HuH-7.5 (cell line): ENCODE data around the gene RAB5B.
"Not testable (repeated sequence)": the region's sequence is repeated elsewhere in the genome, so short reads cannot be mapped to it uniquely, and the experiment has no call there.

Source experiments
- DNase-seq: peaks from one replicate; pipeline ENCODE4 v3.0.0; 2011; ENCODE audit warnings: low spot score

Gene RAB5B

GRCh38 chr12:56020423-56021184 is 46.7 kb downstream of the RAB5B start, which contains the start of gene IKZF4:
Gene IKZF4 (plus strand): TSS chr12:56021043. CDS start chr12:56021494, 451 bp downstream.
- no peak for DNase-seq

GRCh38 chr12:56021889-56022497 is 48.1 kb downstream of the RAB5B start:
- no peak for DNase-seq

- DNase-seq, result no peak
These were observed 54.8 kb downstream of the RAB5B start for GRCh38 chr12:56028511-56029165.

- DNase-seq, result no peak
These were observed 55.3 kb downstream of the RAB5B start for GRCh38 chr12:56029166-56029519.

GRCh38 chr12:56029666-56030293 is 55.9 kb downstream of the RAB5B start:
- DNase-seq, result peak; percentile 81

GRCh38 chr12:56031987-56032386 is 58.1 kb downstream of the RAB5B start:
- DNase-seq, result no peak

GRCh38 chr12:56034586-56035332 is 60.9 kb downstream of the RAB5B start:
- no peak for DNase-seq

- no peak for DNase-seq
These were observed 63.3 kb downstream of the RAB5B start for GRCh38 chr12:56037161-56037560.

GRCh38 chr12:56038022-56038655 is 64.3 kb downstream of the RAB5B start:
- no peak for DNase-seq

GRCh38 chr12:56040151-56040550 is 66.3 kb downstream of the RAB5B start:
- DNase-seq, result no peak

GRCh38 chr12:56040963-56041551 is 67.2 kb downstream of the RAB5B start:
- no peak for DNase-seq

- DNase-seq, result peak; percentile 86
These were observed 67.9 kb downstream of the RAB5B start, which contains the start of gene RPS26 for GRCh38 chr12:56041552-56042429. Gene RPS26 (plus strand): TSS chr12:56041918. CDS start chr12:56042167, 249 bp downstream.

GRCh38 chr12:56042430-56042813 is 68.5 kb downstream of the RAB5B start:
- not testable (repeated sequence) for DNase-seq

GRCh38 chr12:56042843-56043242 is 69.0 kb downstream of the RAB5B start:
- no peak for DNase-seq
